ENCODE data around the gene C16orf92.
A peak's percentile ranks its signal among the peaks of the same experiment; 100 is the strongest.

The C16orf92 gene

DNA sequence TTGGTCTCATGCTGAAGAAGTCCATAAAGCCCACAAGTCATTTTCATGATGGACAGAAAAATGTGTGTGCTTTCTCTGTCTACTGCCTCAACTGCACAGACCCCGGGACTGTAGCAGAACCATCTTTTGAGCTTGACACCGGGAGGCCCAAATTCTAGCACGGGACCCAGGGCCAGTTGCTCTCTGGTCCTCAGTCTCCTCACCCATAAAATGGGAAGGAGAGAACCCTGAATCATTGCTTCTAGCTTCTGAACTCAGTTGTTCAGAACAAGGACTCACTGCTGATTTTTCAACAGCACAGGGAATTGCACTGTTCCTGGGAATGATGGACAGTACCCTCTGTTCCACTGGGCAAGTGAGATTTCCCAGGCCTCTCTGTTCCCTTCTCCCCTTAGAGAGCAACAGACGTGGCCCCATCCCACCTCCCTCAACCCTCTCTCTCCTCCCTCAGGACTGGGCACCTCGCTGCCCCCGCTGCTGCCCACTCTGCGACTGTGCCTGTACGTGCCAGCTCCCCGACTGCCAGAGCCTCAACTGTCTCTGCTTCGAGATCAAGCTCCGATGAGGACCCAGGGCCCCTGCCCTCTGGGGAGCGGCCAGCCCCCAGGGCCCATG, 40.4 kb downstream of the C16orf92 start:
- FAIRE-seq, result no peak

DNA sequence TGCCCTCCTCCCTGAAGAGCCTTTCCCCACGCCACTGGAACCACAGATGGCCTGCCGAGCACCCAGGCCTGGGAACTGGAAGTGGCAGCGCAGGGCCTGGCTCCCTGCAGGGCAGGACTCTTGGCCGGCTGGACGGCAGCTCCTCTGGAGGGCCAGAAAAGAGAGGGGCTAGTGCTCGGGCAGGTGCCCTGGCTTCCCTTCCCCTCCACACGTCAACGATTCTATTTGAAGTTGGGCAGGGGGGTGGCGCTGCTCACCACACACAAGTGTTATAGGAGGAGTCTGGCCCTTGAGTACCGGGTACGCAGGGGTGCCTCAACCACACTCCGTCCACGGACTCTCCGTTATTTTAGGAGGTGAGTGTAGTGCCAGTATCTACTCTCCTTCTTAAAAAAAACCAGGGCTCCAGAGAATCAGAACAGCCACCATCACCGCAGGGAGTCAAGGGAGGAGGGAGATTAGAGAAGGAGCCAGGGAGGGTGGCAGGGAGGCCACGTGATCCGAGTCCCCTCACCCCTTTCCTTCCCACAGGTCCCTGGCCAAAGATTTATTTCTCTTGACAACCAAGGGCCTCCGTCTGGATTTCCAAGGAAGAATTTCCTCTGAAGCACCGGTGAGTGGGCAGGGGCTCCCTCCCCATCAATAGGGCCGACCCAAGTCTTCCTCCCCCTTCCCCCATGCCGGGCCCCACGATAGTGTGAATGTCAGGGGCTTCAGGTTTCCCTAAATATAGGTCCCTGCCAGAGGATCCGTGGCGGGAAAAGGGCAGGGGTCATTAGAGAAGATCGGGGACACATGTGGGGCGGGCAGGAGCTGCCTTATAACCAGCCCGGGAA, 41.1 kb downstream of the C16orf92 start:
- FAIRE-seq, result no peak

DNA sequence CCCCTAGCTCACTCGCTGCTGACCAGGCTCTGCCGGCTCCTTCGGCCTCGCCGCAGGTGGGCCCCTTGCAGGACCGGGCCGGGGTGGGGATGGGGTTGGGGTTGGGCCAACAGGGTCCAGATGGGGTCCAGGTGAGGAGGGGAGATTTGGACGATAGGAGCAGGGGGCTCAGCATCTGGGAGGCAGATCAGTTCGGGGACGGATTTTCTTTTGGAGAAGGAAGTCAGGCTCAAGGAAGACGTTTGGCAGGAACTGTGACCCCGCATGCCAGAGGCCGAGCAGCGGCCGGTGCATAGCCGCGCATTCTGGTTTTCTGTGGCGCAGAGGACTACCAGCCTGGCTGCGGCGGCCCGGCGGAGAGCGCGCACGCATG, 41.7 kb downstream of the C16orf92 start:
- no peak for FAIRE-seq

DNA sequence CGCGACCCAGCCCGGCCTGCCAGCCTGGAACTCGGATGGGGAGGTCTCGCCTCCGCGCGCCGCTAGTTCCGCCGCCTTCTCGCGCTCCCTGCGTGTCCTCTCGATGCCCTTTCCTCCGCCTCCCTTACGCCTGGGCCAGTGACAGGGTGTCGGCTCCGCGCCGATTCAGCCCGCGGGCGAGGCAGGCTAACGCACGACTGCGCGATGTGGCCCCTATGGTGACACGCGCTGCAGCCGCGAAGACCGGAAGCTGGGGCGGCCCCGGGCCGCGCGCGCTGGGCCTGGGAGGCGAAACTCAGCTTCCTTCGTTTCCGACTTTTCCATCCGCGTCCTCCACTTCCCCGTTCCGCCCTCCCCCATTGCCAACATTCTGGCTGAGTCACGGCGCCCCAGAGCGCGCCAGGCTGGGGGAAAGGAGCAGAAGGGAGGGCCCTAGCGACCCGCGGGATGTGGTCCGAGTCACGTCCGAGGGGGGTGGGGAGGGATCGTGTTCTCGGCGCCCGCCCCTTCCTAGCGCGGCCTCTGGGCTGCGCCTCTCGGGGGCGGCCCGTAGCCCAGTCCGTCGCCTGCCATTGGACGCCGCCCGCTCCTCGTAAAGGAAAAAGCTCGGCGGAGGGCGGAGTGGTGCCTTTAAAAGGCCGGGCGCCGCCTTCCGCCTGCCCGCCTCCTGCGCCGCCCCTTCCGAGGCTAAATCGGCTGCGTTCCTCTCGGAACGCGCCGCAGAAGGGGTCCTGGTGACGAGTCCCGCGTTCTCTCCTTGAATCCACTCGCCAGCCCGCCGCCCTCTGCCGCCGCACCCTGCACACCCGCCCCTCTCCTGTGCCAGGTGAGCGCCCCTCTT, 42.3 kb downstream of the C16orf92 start, which contains the start of gene ALDOA:
Gene ALDOA, plus strand, starts transcription at position 659 of the 841 bp plus-strand sequence. CDS start 1,138 bp downstream, outside the sequence.
- peak; percentile 68 for FAIRE-seq

DNA sequence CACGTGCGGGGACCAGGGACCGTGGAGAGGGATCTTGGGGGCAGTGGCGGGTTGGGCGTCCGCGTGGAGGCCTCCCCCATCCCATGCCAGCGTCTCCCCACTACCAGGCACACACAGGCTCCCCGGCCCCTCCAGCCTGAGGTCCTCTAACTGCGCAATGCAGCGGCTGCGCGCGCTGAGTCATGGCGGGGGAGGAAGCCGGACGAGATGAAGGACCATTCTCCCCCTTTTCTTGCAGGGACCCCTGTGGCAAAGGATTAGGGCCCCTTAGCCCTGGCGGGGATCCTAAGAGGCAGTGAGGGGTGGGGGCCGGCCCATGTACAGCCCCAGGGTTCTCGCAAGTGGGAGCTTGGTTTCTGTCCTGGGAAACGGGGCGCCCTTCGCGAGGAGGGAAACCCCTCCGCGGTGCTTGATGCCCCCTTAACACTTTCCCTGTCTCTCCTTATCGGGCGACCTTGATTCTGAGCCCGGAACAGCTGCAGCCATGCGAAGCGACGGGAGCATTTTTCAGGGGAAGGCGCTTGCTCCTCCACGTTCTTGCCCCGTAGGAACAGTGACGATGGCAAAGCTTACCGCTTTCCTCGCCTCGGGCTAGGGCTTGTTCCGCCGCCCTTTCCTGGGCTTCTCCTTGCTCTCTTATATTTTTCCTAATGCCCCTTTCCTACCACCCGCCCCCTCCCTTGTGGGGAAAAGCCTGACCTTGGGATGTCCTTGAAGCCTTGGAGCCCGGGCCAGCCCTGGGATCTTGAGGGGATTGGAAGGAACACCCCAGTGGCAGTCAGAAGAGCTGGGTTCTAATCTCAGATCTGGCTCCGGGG, 43.2 kb downstream of the C16orf92 start:
- FAIRE-seq, result no peak

DNA sequence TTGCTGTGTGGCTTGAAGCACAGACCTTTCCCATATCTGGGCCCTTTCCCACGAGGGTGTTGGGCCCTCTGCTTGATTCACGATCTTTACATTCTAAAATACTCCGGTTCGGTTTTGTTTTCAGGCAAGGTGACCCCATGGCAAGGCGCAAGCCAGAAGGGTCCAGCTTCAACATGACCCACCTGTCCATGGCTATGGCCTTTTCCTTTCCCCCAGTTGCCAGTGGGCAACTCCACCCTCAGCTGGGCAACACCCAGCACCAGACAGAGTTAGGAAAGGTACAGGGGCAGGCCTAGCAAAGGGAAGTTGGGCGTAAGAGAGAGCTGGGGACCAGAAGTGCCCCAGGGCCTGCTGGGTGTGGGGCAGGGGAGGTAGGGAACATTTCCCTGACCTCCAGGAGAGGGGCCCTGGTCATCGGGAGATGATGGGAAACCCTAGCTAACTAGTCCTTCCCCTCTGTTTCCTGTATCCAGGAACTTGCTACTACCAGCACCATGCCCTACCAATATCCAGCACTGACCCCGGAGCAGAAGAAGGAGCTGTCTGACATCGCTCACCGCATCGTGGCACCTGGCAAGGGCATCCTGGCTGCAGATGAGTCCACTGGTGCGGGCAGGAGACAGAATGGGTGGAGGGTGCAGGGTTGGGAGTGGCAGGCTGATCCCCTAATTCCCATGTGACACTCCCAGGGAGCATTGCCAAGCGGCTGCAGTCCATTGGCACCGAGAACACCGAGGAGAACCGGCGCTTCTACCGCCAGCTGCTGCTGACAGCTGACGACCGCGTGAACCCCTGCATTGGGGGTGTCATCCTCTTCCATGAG, 44.0 kb downstream of the C16orf92 start:
- no peak for FAIRE-seq

DNA sequence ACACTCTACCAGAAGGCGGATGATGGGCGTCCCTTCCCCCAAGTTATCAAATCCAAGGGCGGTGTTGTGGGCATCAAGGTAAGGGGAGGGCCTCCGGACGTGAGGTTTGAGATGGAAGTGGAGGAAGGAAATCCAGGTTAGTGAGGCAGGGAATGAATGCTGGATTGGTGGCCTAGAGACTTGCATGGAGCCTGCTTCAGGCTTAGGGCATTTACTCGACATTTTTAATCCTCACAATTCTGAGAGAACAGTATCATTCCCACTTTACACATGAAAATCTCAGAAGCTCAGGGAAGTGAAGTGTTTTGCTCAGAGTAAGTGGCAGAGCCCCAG, 44.6 kb downstream of the C16orf92 start:
- FAIRE-seq, result no peak

DNA sequence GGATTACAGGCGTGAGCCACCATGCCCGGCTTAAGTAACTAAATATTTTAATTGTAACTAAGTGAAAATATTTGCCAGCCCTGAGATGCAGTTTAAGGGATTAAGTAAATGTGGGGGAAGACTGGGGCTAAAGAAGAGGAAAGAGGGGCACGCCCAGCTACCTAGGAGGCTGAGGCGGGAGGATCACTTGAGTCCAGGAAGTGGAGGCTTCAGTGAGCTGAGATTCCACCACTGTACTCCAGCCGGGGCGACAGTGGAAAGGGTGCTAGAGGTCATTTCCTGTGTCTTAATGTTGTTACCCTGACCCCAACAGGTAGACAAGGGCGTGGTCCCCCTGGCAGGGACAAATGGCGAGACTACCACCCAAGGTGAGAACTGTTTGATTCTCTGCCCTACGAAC, 45.3 kb downstream of the C16orf92 start:
- FAIRE-seq, result no peak

DNA sequence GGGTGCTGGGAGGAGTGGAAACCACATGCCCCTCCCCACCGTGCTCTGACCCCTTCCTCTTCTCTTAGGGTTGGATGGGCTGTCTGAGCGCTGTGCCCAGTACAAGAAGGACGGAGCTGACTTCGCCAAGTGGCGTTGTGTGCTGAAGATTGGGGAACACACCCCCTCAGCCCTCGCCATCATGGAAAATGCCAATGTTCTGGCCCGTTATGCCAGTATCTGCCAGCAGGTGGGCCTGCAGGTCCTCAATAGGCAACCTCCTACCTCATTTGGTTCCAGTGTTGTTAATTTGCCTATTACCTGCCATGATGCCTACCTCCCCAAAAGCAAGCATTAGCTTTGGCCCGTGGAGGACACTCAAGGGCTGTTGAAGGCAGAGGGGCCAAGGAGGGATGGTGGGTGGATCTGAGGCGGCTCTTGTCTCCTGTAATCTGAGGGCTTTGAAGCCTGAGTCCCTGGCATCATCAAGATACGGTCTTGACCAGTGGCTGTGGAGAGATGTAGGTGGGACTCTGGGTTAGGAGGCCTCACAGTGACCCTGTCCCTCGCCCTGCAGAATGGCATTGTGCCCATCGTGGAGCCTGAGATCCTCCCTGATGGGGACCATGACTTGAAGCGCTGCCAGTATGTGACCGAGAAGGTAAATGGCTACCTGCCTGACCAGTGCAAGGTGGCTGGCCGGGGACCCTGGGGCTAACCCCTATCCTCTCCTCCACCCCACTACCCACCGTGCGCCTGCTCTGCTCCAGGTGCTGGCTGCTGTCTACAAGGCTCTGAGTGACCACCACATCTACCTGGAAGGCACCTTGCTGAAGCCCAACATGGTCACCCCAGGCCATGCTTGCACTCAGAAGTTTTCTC, 46.0 kb downstream of the C16orf92 start:
- no peak for FAIRE-seq

DNA sequence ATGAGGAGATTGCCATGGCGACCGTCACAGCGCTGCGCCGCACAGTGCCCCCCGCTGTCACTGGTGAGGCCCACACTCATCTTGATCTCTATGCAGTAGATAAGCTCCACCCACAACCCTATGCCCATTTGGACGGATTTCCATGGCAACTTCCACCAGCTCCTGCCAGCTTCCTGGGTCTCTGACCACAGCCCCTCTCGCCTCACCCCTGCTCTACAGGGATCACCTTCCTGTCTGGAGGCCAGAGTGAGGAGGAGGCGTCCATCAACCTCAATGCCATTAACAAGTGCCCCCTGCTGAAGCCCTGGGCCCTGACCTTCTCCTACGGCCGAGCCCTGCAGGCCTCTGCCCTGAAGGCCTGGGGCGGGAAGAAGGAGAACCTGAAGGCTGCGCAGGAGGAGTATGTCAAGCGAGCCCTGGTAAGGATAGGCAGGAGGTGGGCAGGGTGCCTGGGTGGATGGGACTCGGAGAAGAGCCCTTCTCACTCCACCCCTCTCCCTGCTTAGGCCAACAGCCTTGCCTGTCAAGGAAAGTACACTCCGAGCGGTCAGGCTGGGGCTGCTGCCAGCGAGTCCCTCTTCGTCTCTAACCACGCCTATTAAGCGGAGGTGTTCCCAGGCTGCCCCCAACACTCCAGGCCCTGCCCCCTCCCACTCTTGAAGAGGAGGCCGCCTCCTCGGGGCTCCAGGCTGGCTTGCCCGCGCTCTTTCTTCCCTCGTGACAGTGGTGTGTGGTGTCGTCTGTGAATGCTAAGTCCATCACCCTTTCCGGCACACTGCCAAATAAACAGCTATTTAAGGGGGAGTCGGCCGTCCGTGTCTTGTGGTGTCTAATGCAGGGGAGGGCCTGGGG, 46.8 kb downstream of the C16orf92 start:
- FAIRE-seq, result no peak

DNA sequence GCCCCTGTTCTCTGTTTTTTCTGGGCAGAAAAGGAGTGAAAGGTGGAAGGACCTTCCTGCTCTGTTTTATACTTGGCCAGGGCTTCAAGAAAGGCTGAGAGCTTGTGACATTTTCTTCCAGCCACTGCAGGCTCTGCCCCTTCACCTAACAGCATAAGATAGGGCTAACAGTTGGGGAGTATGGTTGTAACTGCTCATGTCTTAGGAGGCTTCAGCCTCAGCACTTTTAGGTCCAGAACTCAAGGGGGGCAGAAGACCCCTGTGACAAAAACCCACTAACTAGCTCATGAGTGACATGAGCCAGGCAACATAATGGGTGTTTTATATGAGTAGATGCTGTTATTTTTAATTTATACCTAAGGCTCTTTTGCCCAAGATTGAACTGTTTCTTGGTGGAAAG, 47.5 kb downstream of the C16orf92 start:
- no peak for FAIRE-seq
